ENCODE data around the gene PNPLA4. TPM values are rescaled to one million over a fixed set of nuclear protein-coding genes. Genes with fewer than 3 reads are reported as not detected.

Gene PNPLA4
- total RNA-seq, 1 experiment from 2014 or later: 1.3 TPM

DNA sequence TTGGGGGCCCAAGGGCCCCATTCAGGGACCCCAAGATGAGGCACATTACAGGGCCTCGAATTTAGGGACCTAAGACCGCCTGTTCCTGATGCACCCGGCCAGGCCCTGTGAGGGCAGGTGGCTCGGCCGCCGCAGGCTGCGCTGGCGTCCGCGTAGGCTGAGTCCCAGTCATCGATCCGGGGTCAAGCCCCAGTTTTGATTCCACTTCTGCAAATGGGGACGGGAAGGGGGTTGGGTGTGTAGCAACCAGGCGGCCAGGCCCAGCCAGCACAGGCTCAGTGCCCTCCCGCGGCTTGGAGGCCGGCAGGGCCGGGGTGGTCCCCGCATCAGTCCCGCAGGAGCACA is 327 bp downstream of the PNPLA4 start:
- in situ Hi-C loops (cut with HindIII; ENCODE audit: low pct_unique_long_range_greater_than_20kb, low sequenced_read_pairs) (no loop called here), intact Hi-C loops (cut with micrococcal nuclease; ENCODE audit: unreplicated experiment) (no loop called here)
- ATAC-seq: peak; percentile 34
- Histone ChIP-seq H3K27me3 (ENCODE audit: control insufficient read depth, insufficient read depth, low read length) (no peaks in the 10 kb centered on the region), H3K4me1 (ENCODE audit: control insufficient read depth, insufficient read depth, low read length) (no peaks in the 10 kb centered on the region), H3K4me3 (ENCODE audit: low read depth in 2 of 2, low read length in 2 of 2) (peak overlapping the region; percentile 35 to 57), H3K36me3 (ENCODE audit: control insufficient read depth, insufficient read depth, low read length) (no peaks in the 10 kb centered on the region), H3K9me3 (ENCODE audit: control insufficient read depth, insufficient read depth, low read depth, low read length) (no peaks in the 10 kb centered on the region), H3K27ac (ENCODE audit: low read length) (no peak overlapping the region)
- no TSS peak for BruUV-seq (replicated peaks)
- ChIA-PET CTCF (no interaction called here), POLR2A (no interaction called here)
- DNase-seq (ENCODE audit: low read depth, low spot score): no peak
- TF ChIP-seq SIN3A (IDR thresholded peaks at IDR 0.05; ENCODE audit: borderline replicate concordance, insufficient read depth, low read depth, low read length): no peak
- TF ChIP-seq POLR2AphosphoS5 (IDR thresholded peaks at IDR 0.05; ENCODE audit: low read depth, low read length): no peak
- TF ChIP-seq, protein P1, sequence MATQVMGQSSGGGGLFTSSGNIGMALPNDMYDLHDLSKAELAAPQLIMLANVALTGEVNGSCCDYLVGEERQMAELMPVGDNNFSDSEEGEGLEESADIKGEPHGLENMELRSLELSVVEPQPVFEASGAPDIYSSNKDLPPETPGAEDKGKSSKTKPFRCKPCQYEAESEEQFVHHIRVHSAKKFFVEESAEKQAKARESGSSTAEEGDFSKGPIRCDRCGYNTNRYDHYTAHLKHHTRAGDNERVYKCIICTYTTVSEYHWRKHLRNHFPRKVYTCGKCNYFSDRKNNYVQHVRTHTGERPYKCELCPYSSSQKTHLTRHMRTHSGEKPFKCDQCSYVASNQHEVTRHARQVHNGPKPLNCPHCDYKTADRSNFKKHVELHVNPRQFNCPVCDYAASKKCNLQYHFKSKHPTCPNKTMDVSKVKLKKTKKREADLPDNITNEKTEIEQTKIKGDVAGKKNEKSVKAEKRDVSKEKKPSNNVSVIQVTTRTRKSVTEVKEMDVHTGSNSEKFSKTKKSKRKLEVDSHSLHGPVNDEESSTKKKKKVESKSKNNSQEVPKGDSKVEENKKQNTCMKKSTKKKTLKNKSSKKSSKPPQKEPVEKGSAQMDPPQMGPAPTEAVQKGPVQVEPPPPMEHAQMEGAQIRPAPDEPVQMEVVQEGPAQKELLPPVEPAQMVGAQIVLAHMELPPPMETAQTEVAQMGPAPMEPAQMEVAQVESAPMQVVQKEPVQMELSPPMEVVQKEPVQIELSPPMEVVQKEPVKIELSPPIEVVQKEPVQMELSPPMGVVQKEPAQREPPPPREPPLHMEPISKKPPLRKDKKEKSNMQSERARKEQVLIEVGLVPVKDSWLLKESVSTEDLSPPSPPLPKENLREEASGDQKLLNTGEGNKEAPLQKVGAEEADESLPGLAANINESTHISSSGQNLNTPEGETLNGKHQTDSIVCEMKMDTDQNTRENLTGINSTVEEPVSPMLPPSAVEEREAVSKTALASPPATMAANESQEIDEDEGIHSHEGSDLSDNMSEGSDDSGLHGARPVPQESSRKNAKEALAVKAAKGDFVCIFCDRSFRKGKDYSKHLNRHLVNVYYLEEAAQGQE (IDR thresholded peaks at IDR 0.05; ENCODE audit: insufficient read depth in 1 of 2, low read depth in 2 of 2, low read length in 1 of 2): no peak
- TF ChIP-seq, protein P2, sequence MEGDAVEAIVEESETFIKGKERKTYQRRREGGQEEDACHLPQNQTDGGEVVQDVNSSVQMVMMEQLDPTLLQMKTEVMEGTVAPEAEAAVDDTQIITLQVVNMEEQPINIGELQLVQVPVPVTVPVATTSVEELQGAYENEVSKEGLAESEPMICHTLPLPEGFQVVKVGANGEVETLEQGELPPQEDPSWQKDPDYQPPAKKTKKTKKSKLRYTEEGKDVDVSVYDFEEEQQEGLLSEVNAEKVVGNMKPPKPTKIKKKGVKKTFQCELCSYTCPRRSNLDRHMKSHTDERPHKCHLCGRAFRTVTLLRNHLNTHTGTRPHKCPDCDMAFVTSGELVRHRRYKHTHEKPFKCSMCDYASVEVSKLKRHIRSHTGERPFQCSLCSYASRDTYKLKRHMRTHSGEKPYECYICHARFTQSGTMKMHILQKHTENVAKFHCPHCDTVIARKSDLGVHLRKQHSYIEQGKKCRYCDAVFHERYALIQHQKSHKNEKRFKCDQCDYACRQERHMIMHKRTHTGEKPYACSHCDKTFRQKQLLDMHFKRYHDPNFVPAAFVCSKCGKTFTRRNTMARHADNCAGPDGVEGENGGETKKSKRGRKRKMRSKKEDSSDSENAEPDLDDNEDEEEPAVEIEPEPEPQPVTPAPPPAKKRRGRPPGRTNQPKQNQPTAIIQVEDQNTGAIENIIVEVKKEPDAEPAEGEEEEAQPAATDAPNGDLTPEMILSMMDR (IDR thresholded peaks at IDR 0.05): no peak
- no peak for TF ChIP-seq TCF7L2 (IDR thresholded peaks at IDR 0.05; ENCODE audit: low read depth, low read length)

DNA sequence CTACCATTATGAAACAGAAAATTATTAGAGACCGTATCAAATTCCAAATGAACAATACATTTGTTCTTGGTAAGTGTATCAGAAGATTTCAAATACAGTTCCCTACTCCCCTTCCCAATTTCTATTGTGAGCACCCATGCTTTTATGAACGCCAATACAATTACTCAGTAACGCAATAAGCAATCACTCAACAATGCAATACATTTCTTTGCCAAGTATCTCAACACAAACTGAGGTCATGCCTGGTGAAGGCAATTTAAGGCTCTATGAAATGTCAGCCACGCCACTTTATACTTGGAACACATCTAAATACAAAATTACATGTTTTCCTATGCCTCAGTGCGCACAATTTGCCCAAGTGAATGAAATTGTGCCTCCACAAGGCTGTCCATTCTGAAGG is 712 bp downstream of the PNPLA4 start:
- in situ Hi-C loops (cut with HindIII; ENCODE audit: low pct_unique_long_range_greater_than_20kb, low sequenced_read_pairs) (no loop called here), intact Hi-C loops (cut with micrococcal nuclease; ENCODE audit: unreplicated experiment) (no loop called here)
- no TSS peak for BruUV-seq (replicated peaks)
- H3K36me3 ChIP-seq (ENCODE audit: control insufficient read depth, insufficient read depth, low read length): no peaks in the 10 kb centered on the region
- no peaks in the 10 kb centered on the region for H3K9me3 ChIP-seq (ENCODE audit: control insufficient read depth, insufficient read depth, low read depth, low read length)
- ChIA-PET CTCF (no interaction called here), POLR2A (no interaction called here)
- H3K4me3 ChIP-seq (ENCODE audit: low read depth in 2 of 2, low read length in 2 of 2): peak overlapping the region; percentile 35 to 57; a peak in 3 of 4 replicates
- no peaks in the 10 kb centered on the region for H3K27me3 ChIP-seq (ENCODE audit: control insufficient read depth, insufficient read depth, low read length)
- TF ChIP-seq, protein P1 (IDR thresholded peaks at IDR 0.05; ENCODE audit: insufficient read depth in 1 of 2, low read depth in 2 of 2, low read length in 1 of 2): no peak
- TF ChIP-seq, protein P2 (IDR thresholded peaks at IDR 0.05): no peak
- TF ChIP-seq POLR2AphosphoS5 (IDR thresholded peaks at IDR 0.05; ENCODE audit: low read depth, low read length) (no peak), SIN3A (IDR thresholded peaks at IDR 0.05; ENCODE audit: borderline replicate concordance, insufficient read depth, low read depth, low read length) (no peak), TCF7L2 (IDR thresholded peaks at IDR 0.05; ENCODE audit: low read depth, low read length) (no peak)
- no peak for DNase-seq (ENCODE audit: low read depth, low spot score)
- no peak overlapping the region for H3K27ac ChIP-seq (ENCODE audit: low read length)
- no peak for ATAC-seq
- no peaks in the 10 kb centered on the region for H3K4me1 ChIP-seq (ENCODE audit: control insufficient read depth, insufficient read depth, low read length)

All from Panc1 (cell line).